ENCODE measurements around the gene SLC8A1.

Gene SLC8A1

DNA sequence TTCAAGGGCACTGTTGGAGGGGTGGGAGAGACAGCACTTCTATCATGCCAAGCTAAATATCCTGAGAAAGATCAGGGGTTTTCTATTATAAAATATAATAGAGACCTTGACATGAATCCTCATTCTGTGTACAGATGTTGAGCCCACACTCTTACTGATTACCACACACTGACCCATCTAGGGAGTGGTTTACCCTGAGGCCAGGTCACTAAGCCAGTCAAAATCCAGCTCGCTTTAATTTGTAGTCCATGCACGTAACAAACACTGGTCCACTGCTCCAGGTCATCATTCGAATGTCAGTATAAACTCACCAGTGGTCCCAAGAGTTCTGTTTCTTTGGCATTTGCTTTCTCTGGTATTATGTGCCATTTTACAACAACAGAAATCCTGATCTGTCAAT is 96.4 kb downstream of the SLC8A1 start:
- TF ChIP-seq, protein P1, sequence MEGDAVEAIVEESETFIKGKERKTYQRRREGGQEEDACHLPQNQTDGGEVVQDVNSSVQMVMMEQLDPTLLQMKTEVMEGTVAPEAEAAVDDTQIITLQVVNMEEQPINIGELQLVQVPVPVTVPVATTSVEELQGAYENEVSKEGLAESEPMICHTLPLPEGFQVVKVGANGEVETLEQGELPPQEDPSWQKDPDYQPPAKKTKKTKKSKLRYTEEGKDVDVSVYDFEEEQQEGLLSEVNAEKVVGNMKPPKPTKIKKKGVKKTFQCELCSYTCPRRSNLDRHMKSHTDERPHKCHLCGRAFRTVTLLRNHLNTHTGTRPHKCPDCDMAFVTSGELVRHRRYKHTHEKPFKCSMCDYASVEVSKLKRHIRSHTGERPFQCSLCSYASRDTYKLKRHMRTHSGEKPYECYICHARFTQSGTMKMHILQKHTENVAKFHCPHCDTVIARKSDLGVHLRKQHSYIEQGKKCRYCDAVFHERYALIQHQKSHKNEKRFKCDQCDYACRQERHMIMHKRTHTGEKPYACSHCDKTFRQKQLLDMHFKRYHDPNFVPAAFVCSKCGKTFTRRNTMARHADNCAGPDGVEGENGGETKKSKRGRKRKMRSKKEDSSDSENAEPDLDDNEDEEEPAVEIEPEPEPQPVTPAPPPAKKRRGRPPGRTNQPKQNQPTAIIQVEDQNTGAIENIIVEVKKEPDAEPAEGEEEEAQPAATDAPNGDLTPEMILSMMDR (IDR thresholded peaks at IDR 0.05; ENCODE audit: insufficient read depth, low read length, poor library complexity, severe bottlenecking): no peak
- H3K4me3 ChIP-seq (replicated peaks; ENCODE audit: low read depth, low read length): no peak overlapping the region
- no peaks in the 10 kb centered on the region for H3K27me3 ChIP-seq (replicated peaks; ENCODE audit: control insufficient read depth, insufficient read depth, low read length)
- DNase-seq (ENCODE audit: extremely low read depth, insufficient read length): no peak
- no peaks in the 10 kb centered on the region for H3K36me3 ChIP-seq (ENCODE audit: control insufficient read depth, insufficient read depth, low read length)

DNA sequence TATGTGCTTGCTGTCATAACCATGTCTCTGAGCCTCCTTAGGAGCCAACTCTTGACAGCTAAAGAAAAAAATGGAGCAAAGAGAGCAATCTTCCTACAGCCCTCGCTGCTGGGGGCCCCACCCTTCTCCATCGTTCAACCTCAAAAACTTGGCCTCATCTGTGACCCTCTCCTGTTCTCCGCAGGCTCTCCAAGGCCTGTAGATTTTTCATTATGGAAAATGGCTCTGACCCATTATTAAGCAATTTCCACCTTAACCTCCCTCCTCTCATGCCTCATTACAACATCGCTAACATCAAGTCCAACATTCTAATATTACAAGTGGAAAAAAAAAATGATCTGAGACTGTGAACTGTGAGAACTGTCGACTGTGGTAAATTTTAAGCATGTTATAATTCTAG is 98.7 kb downstream of the SLC8A1 start:
- DNase-seq (ENCODE audit: extremely low read depth, insufficient read length): no peak
- H3K27me3 ChIP-seq (replicated peaks; ENCODE audit: control insufficient read depth, insufficient read depth, low read length): no peaks in the 10 kb centered on the region
- no peaks in the 10 kb centered on the region for H3K36me3 ChIP-seq (ENCODE audit: control insufficient read depth, insufficient read depth, low read length)
- H3K4me3 ChIP-seq (replicated peaks; ENCODE audit: low read depth, low read length): no peak overlapping the region
- TF ChIP-seq, protein P1 (IDR thresholded peaks at IDR 0.05; ENCODE audit: insufficient read depth, low read length, poor library complexity, severe bottlenecking): no peak

GRCh38 chr2:40352703-40353099 is 99.2 kb downstream of the SLC8A1 start:
- TF ChIP-seq, protein P1 (IDR thresholded peaks at IDR 0.05; ENCODE audit: insufficient read depth, low read length, poor library complexity, severe bottlenecking): no peak
- Histone ChIP-seq H3K27me3 (replicated peaks; ENCODE audit: control insufficient read depth, insufficient read depth, low read length) (no peaks in the 10 kb centered on the region), H3K4me3 (replicated peaks; ENCODE audit: low read depth, low read length) (no peak overlapping the region), H3K36me3 (ENCODE audit: control insufficient read depth, insufficient read depth, low read length) (no peaks in the 10 kb centered on the region)
- no peak for DNase-seq (ENCODE audit: extremely low read depth, insufficient read length)

- Histone ChIP-seq H3K27me3 (replicated peaks; ENCODE audit: control insufficient read depth, insufficient read depth, low read length) (no peaks in the 10 kb centered on the region), H3K4me3 (replicated peaks; ENCODE audit: low read depth, low read length) (no peak overlapping the region), H3K36me3 (ENCODE audit: control insufficient read depth, insufficient read depth, low read length) (no peaks in the 10 kb centered on the region)
- TF ChIP-seq, protein P1 (IDR thresholded peaks at IDR 0.05; ENCODE audit: insufficient read depth, low read length, poor library complexity, severe bottlenecking): no peak
- no peak for DNase-seq (ENCODE audit: extremely low read depth, insufficient read length)
Observed at GRCh38 chr2:40352041-40352702, 99.7 kb downstream of the SLC8A1 start.

GRCh38 chr2:40348665-40349064 is 103.2 kb downstream of the SLC8A1 start:
- H3K27me3 ChIP-seq (replicated peaks; ENCODE audit: control insufficient read depth, insufficient read depth, low read length): no peaks in the 10 kb centered on the region
- no peak for DNase-seq (ENCODE audit: extremely low read depth, insufficient read length)
- H3K4me3 ChIP-seq (replicated peaks; ENCODE audit: low read depth, low read length): no peak overlapping the region
- H3K36me3 ChIP-seq (ENCODE audit: control insufficient read depth, insufficient read depth, low read length): no peaks in the 10 kb centered on the region
- TF ChIP-seq, protein P1 (IDR thresholded peaks at IDR 0.05; ENCODE audit: insufficient read depth, low read length, poor library complexity, severe bottlenecking): no peak

DNA sequence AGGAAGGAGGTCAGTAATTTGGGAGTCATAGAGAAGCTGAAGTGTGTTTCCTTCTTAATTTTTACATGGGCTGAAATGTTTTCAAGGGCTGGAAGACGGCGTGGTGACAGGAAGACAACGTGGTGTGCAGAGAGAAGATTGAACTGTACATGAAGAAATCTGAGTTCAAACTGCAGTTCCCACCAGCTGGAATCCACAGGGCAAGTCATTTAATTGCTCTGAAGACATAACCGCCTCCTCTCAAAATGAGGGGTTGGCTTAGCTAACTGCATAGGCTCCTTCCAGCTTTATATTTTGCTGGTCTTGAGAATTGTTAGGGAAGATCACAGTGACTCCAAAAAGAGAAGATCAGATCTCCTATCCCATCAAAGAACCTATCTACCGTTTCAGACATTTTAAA is 103.9 kb downstream of the SLC8A1 start:
- Histone ChIP-seq H3K36me3 (ENCODE audit: control insufficient read depth, insufficient read depth, low read length) (no peaks in the 10 kb centered on the region), H3K4me3 (replicated peaks; ENCODE audit: low read depth, low read length) (no peak overlapping the region), H3K27me3 (replicated peaks; ENCODE audit: control insufficient read depth, insufficient read depth, low read length) (no peaks in the 10 kb centered on the region)
- DNase-seq (ENCODE audit: extremely low read depth, insufficient read length): no peak
- TF ChIP-seq, protein P1 (IDR thresholded peaks at IDR 0.05; ENCODE audit: insufficient read depth, low read length, poor library complexity, severe bottlenecking): no peak
